ENCODE results near the gene ABCA4.

The ABCA4 gene

DNA sequence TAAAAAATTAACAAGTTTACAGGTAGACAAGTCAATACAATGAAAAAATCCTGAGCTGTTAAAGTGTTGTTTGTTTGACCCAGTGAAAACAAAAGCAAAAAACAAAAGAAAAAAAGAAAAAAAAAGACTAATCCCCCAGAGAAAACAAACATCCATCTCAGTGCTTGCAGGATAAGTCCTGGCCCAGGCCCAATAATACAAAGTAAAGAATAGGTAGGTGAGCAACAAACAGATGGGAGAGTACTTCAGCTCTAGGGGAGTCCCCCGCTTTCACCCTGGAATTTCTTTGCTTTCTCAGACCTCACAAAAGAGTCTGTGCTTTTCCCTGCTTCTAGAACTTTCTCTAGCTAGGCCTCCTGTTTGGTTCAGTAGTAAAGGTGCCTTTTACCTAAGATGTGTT, 70.3 kb downstream of the ABCA4 start:
- no peak for DNase-seq (ENCODE audit: low spot score)

DNA sequence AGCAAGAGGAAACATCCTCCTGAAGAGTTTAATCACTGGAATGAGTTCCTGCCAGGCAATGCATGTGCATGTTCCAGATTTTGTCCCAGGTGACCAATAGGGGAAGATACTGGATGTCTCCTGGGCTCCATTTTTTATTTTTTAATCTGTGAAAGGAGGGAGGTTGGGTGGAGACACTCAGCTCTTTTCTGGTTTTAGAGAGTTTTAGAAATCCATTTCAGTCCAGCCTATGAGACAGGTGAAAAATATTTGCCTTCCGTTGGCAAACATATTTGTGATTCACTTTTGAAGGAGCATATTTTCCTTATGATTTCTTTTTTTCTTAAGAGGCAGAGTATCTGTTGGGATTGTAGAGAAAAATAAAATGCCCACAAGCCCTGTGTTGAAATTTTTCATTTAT, 70.7 kb downstream of the ABCA4 start:
- DNase-seq (ENCODE audit: low spot score): peak; percentile 54

DNA sequence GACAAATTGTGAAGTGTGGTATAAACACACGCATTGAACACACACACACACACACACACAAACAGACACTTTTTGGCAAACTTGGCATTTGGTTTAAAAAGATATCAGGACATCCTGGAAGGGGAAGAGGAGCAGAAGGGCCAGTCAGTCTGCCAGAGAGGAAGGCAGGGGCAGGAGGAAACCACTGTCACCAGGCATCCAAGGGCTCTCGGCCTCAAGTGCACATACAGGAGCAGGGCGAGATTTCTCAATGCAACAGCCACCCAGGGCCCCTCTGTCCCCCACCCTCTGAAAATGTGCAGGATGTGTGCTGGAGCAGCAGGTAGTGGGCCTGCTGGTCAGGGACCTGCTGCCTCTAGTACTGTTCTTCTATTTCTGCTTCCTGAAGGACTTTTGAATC, 71.2 kb downstream of the ABCA4 start:
- no peak for DNase-seq (ENCODE audit: low spot score)

DNA sequence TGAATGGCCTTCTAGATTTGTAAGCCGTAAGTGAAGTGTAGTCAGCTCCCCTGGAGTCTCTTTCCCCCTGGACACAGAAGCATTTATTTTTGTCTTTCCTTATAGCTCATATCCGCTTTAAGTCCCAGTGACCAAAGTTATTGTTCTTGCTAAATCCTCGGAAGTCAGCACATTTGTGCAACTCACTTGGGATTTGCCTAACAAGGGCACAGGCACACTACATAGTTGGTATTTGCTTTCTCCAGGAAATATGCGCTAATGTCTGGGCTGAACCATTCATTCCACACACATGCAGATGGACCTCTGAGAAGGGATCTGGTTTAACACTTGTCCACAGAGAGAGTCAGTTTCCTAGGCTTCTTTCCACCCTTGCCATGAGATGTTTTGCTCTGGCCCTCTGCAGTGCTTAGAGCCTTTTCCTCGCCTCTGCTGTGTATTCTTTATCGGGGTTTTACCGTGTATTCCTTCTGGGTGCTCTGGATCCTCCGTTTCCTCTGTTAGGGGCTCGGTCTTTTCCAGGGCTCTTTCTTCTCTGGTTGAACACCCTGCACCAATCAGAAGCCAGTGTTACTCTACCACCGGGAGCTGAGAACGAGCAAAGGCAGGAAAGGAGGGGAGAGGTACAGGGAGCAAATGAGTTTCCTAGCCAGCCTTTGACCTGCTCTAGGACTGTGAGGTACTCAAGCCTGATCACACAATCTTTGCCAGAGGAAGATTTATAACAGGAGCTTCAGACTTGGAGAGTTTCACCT, 72.4 kb downstream of the ABCA4 start:
- DNase-seq (ENCODE audit: low spot score): no peak

DNA sequence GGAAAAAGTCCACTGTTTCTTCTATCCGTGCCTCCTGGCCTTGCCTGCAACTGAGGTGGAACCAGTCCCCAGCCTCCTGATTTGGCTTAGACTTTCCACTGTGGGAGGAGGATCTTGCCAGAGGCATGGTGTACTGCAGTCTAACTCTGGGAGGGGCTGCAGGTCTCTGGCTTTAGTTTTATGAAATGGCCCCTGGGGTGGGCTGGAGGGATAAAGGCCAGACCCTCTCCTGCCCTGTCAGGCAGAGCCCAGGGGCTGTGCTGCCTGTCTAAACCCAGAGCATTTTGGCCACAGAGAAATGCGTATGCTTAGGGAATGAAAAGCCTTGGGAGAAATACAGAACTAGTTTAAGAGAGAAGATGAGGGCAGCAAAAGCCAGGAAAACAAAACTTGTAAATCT, 73.0 kb downstream of the ABCA4 start:
- DNase-seq (ENCODE audit: low spot score): no peak

DNA sequence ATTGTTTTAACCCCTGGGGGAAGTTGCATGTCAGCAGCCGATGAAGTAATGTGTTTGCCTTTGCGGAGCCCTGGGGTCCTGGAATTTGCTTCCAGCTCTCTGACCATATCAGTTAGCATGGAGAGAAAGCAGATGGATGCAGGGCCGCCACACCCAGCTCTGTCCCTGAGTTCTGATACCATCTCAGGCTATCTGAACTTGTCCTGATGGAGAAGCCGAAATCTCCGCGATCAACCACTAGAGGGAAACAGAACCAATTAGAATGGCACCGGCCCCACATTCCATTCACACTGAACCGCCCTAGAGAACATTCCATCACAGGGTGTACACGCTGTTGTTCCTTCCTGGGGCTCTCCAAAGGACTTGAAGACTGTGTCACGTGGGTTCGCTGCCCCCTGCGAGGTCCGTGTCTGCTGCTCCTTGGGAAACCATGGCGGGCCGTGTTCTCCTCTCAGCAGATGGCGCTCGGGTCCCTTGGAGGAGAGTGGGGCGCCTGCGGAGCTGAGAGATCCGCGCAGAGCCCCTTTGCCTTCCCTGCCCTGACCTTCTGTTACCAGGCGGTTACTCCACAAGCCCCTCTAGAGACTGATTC, 75.4 kb downstream of the ABCA4 start:
- DNase-seq (ENCODE audit: low spot score): peak; percentile 96

DNA sequence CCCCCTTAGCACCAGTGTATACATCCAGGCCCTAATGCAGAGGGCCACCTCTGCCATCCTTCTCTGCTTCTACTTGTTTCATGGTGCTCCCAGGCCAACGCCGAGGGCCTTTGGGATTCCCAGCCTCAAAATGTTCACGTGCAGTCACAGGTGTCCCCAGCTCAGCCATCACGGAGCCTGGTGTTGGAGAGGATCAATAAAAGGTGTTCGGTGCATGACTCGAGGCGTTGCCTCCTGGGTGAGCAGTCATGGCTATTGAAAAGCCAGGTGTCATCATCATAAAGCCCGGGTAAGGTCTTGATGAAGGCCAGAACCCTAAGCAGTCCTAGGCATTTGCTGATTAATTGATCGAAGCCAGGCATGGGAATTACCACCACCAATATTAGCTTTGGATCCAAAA, 76.1 kb downstream of the ABCA4 start:
- no peak for DNase-seq (ENCODE audit: low spot score)

DNA sequence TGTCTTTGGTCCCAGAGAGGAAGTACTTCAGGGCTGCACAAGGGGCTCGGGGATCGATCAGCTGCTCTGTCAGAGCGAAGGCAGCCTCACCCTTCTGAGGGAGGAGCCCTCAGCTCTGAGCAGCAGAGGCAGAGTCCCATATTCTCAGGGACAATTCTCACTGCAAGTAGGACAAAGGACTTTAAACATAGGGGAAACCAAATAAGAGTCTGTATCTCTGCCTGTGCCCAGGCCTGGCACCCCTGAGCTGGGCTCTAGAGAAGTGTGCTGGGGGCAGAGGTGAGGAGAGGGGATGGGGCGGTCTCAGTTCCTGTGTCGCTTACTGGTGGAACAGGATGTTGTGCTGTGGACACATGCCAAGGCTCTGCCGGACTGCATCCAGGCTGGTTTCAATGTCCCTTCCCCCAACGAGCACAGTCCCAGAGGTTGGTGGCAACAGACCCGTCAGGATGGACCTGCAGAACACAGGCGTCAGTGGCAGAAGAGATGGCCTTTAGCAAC, 76.6 kb downstream of the ABCA4 start:
- DNase-seq (ENCODE audit: low spot score): peak; percentile 37

DNA sequence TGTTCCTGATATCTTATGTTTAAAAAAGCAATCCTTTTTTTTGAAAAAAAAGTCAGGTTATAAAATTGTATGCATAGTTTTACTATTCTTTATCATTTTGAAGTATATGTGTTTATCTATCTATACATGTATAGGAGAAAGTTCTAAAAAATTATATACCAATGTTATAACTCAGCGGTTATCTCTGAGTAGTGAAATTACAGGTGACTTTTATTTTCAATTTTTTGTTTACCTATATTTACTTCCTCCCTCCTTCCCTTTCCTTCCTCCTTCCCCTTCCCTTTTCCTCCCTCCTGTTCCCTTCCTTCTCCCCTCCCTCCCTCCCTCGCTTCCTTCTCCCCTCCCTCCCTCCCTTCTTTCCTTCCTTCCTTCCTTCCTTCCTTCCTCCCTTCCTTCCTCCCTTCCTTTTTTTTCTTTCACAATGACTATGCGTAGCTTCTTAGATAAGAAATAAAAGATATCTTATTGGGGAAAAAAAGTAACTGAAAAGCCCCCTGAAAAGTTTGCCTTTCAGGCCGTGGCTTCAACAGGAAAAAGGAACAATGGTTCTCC, 77.1 kb downstream of the ABCA4 start:
- no peak for DNase-seq (ENCODE audit: low spot score)

DNA sequence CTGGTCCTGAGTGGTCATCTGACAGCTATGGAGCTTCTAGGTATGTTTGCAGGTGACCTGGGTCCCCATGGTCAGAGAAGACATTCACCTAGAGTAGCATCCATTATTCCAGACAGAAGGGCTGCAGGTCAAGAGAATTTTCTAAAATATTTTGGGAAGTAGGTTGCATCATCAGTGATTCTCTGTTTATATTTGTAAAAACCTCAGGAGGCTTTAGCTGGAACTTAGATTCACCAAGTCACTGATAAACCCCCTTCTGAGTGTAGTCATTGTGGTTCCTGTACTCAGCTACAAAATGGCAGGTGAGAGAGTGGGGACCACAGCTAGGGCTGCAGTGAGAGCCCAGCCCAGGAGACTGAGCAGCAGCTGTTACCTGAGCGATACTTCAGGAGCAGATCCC, 78.6 kb downstream of the ABCA4 start:
- no peak for DNase-seq (ENCODE audit: low spot score)

DNA sequence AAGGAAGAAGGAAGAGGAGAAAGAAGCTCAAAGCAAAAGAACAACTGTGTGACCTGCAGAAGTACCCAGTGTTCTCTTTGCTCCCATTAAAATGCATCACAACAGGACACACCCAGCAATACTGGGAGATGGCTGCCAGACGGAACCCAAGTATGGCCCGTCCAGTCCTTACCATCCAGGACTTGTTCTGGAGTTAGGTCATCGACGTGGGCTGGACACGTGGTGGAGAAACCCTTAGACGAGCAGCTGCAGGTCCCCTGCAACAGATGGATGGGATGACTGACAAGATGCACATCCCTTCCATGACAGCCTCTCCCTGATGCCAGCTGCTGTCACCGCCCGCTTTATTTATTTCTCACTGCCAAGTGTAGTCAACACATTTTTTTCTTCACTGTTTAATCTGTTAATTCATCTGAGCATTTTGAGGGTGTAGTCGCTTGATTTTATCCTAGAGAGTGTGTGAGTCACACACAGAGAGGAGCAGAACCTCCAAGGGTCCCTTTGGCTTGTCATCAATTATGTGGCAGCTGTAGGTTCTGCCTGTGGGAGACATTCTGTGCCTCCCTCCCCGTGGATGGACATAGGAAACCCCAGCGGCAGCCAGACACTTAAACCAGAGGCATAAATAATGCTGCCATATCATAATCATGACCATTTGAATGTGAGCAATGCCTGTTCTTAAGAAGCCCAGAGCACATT, 80.9 kb downstream of the ABCA4 start:
- DNase-seq (ENCODE audit: low spot score): no peak

DNA sequence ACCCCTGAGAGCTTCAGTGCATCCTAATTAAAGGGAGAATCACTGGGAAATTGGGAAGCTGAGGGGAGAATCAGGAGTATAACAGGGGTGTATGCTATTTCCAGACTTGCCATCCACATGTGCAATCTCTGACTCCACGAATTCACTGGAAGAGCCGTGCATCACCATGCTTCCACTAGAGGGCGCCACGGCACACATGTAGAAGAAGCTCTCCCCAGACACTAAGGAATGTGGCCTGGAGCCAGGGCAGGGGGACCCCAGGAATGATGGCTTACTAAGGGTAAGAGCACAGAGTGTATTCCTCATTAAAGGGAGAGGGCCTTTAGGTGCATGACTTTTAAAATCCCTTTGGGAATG, 81.5 kb downstream of the ABCA4 start:
- peak; percentile 78 for DNase-seq (ENCODE audit: low spot score)

DNA sequence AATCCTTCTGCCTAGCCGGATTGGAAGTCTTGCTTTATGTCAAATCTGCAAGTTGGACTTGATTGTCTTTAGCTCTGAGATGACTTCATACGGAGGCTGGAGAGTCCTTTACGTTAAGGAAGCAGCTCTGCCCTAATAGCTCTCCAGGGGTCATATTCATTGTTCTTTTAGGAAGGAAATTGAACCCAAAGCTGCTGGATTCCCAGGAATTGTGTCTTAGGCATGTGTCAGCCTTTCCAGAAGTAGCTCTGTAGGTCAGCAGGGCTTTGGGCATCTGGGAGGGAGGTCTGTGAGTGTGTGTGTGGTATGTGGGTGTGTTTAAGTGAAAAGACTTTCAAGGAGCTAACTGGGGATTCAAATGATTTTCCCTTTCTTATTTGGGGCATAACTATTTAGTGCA, 82.4 kb downstream of the ABCA4 start:
- DNase-seq (ENCODE audit: low spot score): no peak

DNA sequence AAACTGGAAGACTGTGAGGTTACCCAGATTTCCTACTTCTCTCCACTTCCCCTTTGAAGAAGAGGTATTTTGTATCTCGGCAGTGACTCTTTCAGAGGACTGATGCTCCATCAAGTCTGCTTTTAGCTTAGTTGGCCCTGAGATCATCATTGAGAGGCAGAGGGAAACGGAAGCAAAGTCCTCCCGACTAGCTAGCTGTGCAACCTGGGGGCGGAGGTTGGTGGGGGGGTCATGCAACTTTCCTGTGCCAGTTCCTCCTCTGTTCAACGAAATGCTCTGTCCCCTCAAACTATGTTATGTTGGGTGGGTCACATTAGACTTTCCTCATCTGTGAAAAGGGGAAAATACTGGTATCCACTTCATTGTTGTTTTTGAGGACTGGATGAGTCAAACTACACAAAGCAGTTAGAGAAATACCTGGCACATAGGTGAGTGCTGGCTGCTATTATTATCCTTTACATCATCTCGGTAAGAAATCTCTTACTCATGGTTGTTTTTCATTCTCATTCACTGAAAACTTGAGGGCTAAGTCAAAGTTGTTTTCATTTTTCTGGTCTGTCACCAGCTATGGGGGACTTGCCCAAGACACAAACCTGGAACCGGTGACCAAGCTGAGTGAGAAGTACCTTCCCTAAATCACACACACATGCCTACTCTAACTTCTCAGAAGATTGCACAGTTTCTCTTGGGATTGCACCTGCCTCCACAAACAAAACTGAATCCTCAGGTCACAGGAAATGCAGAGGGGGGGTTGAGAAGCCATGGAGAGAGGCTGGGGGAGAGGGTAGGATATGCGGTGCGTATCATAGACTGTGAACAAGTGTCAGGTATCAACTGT, 83.3 kb downstream of the ABCA4 start:
- peak; percentile 57 for DNase-seq (ENCODE audit: low spot score)

DNA sequence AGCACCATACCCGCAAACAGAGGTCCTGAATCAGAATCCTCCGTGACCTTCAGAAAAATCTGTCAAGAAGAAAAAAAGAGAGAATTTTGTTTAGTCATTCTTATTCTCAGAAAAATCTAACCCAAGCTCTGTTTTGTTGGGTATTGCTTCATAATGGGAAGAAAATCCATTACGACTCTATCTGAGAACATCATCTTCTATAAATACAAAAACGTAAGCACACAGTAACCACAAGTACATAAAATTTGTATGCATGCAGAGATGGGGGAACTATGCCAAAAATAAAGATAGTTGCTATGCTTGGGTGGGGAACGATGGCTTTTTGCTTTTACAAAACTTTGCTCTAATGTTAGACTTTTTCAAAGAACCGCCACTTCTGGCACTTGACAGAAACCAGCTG, 84.2 kb downstream of the ABCA4 start:
- DNase-seq (ENCODE audit: low spot score): no peak

DNA sequence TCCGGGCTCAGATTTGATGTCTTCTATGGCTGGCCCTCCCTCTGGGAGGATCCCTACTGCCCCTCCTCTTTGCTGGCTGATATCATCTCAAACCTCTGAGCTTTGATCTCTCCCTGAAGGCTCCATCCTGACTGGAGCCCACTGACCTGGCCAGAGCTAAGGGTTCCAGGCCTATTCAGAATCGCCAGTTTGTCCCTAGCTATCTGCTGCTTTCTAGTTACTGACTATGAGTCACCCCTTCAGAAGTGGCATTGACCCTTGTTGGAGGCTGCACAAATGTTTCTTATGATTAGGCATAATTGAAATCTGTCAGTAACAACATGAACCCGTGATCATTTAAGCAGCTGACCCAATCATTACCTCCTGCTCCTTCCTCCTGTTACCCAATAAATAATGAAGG, 87.1 kb downstream of the ABCA4 start:
- no peak for DNase-seq (ENCODE audit: low spot score)

DNA sequence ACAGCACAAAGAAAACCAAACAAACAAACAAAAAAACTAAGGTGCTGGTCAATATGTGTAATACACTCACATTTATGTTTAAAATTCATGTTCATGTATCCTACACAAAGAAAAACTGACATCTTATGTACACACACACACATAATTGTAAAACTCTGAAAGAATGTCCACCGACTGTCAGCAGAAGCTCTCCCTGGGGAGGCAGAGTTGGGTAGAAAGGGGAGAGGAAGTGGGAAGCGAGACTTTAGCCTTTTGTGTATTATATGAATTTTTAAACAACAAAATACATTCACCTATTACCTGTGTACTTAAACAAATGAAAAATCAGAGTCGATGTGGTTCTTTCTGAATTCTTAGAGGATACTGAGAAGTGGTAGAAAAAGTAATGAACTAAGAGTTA, 88.3 kb downstream of the ABCA4 start:
- DNase-seq (ENCODE audit: low spot score): no peak

DNA sequence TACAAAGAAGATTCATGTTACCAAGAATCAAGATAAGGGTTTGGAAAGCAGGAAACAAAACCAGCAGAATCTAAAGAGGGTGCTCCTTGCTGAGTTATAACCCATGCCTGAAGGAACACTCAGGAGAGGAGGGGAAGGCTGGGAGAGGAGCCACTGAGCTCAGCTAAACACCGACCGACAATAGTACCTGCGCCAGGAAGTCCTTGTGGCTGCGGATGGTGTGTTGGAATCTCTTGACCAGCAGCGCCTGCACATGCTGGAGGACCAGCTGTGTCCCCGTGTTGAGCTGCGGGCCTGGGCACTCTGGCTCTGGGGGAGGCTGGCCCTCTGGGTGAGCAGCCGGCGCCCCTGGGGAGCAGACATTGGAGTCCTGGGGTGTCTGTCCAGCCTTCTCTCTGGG, 89.4 kb downstream of the ABCA4 start:
- no peak for DNase-seq (ENCODE audit: low spot score)

DNA sequence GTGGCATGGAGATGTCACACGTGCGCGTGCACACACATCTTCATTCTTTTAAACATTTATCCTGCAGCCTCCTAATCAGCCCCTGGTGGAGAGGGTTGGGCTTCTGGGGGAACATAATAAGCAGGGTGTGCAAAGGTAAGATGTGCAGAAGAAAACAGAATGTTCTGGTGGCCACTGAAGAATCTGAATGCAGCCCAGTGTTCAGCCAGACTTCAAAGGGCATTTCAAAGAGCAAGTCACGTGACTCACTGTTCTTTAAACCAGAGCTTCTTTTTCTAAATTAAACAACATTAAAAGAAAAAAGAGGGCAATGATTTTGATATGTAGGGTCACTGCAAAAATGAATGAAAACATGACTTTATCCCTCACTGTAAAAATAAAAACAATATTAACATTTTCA, 89.8 kb downstream of the ABCA4 start:
- no peak for DNase-seq (ENCODE audit: low spot score)

DNA sequence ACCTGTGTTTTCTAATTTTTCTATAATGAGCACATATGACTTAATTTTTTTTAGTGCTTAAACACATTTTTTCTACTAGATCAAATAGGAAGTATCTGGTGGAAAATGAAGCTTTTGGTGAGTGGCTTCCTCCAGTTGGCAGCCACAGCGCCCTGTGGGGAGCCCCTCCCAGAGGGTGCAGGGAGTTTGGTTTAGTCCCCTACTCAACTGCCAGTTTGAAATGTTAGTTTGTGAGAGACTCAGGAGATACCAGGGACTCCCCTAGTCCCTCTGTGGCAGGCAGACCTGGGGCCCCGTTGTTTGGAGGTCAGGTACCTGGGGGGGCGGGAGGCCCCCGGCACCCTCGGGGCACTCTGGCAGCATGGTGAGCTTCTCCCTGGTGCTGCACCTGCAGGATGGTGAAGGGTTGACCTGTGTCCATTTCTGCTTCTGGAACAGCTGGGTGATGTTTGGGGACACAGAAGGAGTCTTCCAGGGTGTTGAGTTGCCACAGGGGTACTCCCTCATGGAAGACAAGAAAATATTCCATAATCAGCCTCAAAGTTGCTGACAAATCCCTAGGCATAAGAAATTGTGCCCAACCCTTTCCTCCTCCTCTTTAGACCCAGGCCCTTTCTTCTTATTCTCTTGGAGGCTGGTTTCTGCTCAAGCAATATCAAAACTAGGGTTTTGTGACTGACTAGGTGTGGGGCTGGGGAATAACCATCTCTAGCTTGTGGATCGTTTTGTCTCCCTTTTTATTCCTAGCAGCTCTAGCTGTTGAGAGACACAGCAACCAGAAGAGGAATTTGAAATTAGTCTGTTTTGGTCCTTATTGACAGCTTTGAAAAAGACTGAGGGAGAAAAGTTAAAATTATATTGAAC, 91.6 kb downstream of the ABCA4 start:
- DNase-seq (ENCODE audit: low spot score): no peak

Data from kidney tubule cell (primary cell).